Suprapubic skin (tissue), 4 donors: ENCODE results near the gene LLCFC1. TPM values are rescaled to one million over a fixed set of nuclear protein-coding genes. Genes with fewer than 3 reads are reported as not detected.

Source experiments
- DNase-seq, 2 donors: peaks; one replicate each; pipeline ENCODE4 v3.0.0-alpha.2; 2019; ENCODE audit warnings: low spot score in 2 of 2
- H3K27ac ChIP-seq: fragments of 200-600 bp; sonication (generic); one replicate; pipeline ENCODE4 v1.5.1; 2019
- H3K27me3 ChIP-seq: fragments of 200-600 bp; sonication (generic); one replicate; pipeline ENCODE4 v1.5.1; 2019
- H3K36me3 ChIP-seq: fragments of 200-600 bp; sonication (generic); one replicate; pipeline ENCODE4 v1.5.1; 2019
- H3K4me1 ChIP-seq: fragments of 200-600 bp; sonication (generic); one replicate; pipeline ENCODE4 v1.5.1; 2019
- H3K4me3 ChIP-seq: fragments of 200-600 bp; sonication (generic); one replicate; pipeline ENCODE4 v1.5.1; 2019; ENCODE audit warnings: mild to moderate bottlenecking
- H3K9me3 ChIP-seq: fragments of 200-600 bp; sonication (generic); one replicate; pipeline ENCODE4 v1.5.1; 2019
- CTCF ChIP-seq, 2 donors: fragments of 200-600 bp in 1 of 2; fragments of 450-650 bp in 1 of 2; sonication (generic) in 1 of 2; IDR thresholded peaks; one replicate each; pipeline ENCODE4 v1.5.1; 2016 to 2019; ENCODE audit warnings: antibody characterized with exemption in 2 of 2, mild to moderate bottlenecking in 1 of 2, moderate library complexity in 1 of 2
- EP300 ChIP-seq: sonication (generic); formaldehyde crosslinking; IDR thresholded peaks from one replicate; pipeline ENCODE4 v1.6.1; 2017; ENCODE audit warnings: antibody characterized with exemption
- POLR2A ChIP-seq, 2 donors: fragments of 450-650 bp; IDR thresholded peaks; one replicate each; pipeline ENCODE4 v1.6.1; 2017; ENCODE audit warnings: antibody characterized with exemption in 2 of 2, mild to moderate bottlenecking in 2 of 2, moderate library complexity in 2 of 2
- POLR2AphosphoS5 ChIP-seq, 3 donors: sonication (generic); formaldehyde crosslinking; IDR thresholded peaks; one replicate each; pipeline ENCODE4 v1.6.1; 2017; ENCODE audit warnings: antibody characterized with exemption in 3 of 3
- WGBS: methylation state at CpG from one replicate; pipeline ENCODE4 v1.1.5; 2018; 5-methylcytosine and 5-hydroxymethylcytosine counted together
- total RNA-seq, 4 donors: library from RNA; depleted of rRNA; stranded (reverse); fragments of >200 nt; gene quantifications; one replicate each; pipeline ENCODE4 v1.1.0, GENCODE V29; 2016

LLCFC1 gene
- total RNA-seq, 4 donors from 2014 or later: not detected

GRCh38 chr7:142894112-142894984 lies 44.9 kb upstream of the LLCFC1 start:
- WGBS: 61% methylated on average over 11 of the region's 12 CpGs
- TF ChIP-seq CTCF (IDR thresholded peaks at IDR 0.05): no peak
- TF ChIP-seq POLR2A (IDR thresholded peaks at IDR 0.05): no peak
- Histone ChIP-seq H3K4me3 (no peak overlapping the region), H3K9me3 (no peaks in the 10 kb centered on the region), H3K36me3 (no peaks in the 10 kb centered on the region), H3K4me1 (peaks cover 16% of the 10 kb centered on the region), H3K27ac (no peak overlapping the region), H3K27me3 (peaks cover 4% of the 10 kb centered on the region)
- DNase-seq: peak in 1 of 2 donors; percentile 54

DNA sequence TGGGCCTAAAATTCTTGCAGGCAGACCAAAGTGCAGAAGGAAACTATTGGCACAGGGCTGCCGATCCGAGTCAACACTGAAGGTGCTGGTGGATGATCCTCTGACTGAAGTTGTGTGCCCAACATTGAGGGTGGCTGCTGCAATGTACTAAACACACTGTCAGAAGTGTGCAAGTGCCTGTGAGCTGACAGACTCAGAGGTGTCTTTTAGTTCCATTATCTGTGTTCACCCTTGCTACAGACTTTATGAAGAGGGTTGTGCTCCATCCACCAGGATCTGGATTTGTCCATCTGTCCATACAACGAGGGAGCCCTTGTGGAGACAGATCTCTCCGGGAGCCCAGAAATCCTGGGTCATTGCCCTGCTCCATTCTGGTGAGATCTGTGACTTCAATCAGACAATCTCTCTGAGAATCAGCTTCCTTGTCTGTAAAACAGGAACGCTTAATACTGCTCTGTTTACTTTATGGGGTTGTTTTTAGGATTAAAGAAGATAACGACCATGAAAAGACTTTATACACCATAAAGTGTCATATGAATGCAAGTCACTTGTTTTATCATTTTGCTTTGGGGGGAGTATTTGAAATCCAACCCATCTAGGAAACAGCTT lies 44.2 kb upstream of the LLCFC1 start:
- peaks cover 4% of the 10 kb centered on the region for H3K27me3 ChIP-seq
- H3K36me3 ChIP-seq: no peaks in the 10 kb centered on the region
- WGBS: 68% methylated on average over 6 of the region's 6 CpGs
- H3K4me1 ChIP-seq: peaks cover 16% of the 10 kb centered on the region
- H3K9me3 ChIP-seq: no peaks in the 10 kb centered on the region
- no peak for TF ChIP-seq EP300
- peak in 1 of 2 donors; percentile 32 for DNase-seq
- no peak overlapping the region for H3K27ac ChIP-seq
- no peak overlapping the region for H3K4me3 ChIP-seq

- no peak overlapping the region for H3K4me3 ChIP-seq
- DNase-seq: peak in 1 of 2 donors; percentile 32
- TF ChIP-seq POLR2A (IDR thresholded peaks at IDR 0.05): no peak
- H3K27ac ChIP-seq: no peak overlapping the region
- 93% methylated on average over 3 of the region's 3 CpGs for WGBS
- H3K36me3 ChIP-seq: no peaks in the 10 kb centered on the region
- H3K9me3 ChIP-seq: no peaks in the 10 kb centered on the region
- H3K27me3 ChIP-seq: peaks cover 4% of the 10 kb centered on the region
- peaks cover 22% of the 10 kb centered on the region for H3K4me1 ChIP-seq
Measured at GRCh38 chr7:142896151-142896550, 43.1 kb upstream of the LLCFC1 start.

GRCh38 chr7:142896741-142897379 lies 42.4 kb upstream of the LLCFC1 start:
- H3K27ac ChIP-seq: no peak overlapping the region
- no peak for TF ChIP-seq EP300
- no peak for TF ChIP-seq POLR2A (IDR thresholded peaks at IDR 0.05)
- no peak for TF ChIP-seq POLR2AphosphoS5 (IDR thresholded peaks at IDR 0.05)
- TF ChIP-seq CTCF (IDR thresholded peaks at IDR 0.05): no peak
- H3K4me3 ChIP-seq: no peak overlapping the region
- H3K27me3 ChIP-seq: peaks cover 4% of the 10 kb centered on the region
- no peaks in the 10 kb centered on the region for H3K36me3 ChIP-seq
- H3K9me3 ChIP-seq: no peaks in the 10 kb centered on the region
- DNase-seq: peak in 1 of 2 donors; percentile 38
- peaks cover 28% of the 10 kb centered on the region for H3K4me1 ChIP-seq
- WGBS: 73% methylated on average over 3 of the region's 3 CpGs

DNA sequence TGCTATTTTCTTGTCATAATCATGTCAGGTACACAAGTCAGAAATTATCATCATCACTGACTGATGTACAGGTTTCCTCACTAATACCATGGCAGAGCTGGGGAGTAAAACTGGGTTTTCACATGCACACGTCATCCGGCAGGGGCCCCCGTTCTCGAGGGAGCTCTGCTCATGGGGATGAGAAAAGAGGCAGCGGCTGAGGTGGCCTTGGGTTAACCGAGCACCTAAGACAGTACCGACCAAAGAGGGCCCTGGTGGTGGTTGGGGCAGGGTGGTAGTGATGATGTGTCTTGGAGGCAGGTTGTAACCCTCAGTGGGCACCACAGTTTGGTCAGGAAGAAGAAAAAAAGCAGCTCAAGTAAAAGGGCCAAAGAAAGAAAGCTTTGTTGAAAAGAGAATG lies 41.6 kb upstream of the LLCFC1 start:
- 85% methylated on average over 7 of the region's 7 CpGs for WGBS
- no peaks in the 10 kb centered on the region for H3K9me3 ChIP-seq
- H3K36me3 ChIP-seq: no peaks in the 10 kb centered on the region
- DNase-seq: peak in 1 of 2 donors; percentile 76
- no peak overlapping the region for H3K27ac ChIP-seq
- H3K4me3 ChIP-seq: no peak overlapping the region
- TF ChIP-seq POLR2A (IDR thresholded peaks at IDR 0.05) (no peak), CTCF (IDR thresholded peaks at IDR 0.05) (no peak), POLR2AphosphoS5 (IDR thresholded peaks at IDR 0.05) (no peak), EP300 (no peak)
- H3K4me1 ChIP-seq: peaks cover 30% of the 10 kb centered on the region
- peaks cover 3% of the 10 kb centered on the region for H3K27me3 ChIP-seq
